LNCaP clone FGC (cell line): ENCODE results near the gene TTF2.

Experiments used
- DNase-seq: peaks from one replicate; pipeline ENCODE4 v3.0.0-alpha.2; 2011; ENCODE audit warnings: low read depth
- H3K4me3 ChIP-seq: 2 replicates; pipeline ENCODE4 v1.5.1; 2011; ENCODE audit warnings: mild to moderate bottlenecking, low read depth, low read length, control low read depth
- CTCF ChIP-seq: IDR thresholded peaks from 2 replicates; pipeline ENCODE4 v1.5.1; 2012; ENCODE audit warnings: mild to moderate bottlenecking; ENCODE audit not compliant: control insufficient read depth, insufficient read depth; ENCODE audit errors: extremely low read depth

The TTF2 gene

DNA sequence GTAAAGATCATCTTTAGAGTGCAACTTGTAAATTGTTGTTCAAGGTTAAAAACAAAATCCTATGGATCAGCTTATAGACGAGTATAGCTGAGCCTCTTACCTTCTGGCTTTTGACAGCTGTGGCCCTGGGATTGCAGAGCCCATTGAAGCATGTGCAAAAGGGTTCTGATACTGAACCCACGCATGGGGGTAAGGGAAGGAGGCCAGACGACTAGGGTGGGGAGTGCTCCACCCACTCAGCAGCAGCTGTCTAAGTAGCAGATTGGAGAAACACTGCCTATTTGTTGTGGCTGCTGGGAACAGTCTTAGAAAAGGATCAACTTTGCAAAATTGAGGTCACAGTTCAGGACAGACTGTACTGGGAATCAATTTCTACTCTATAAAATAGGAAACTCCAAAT lies 42.5 kb upstream of the TTF2 start:
- DNase-seq: no peak
- TF ChIP-seq CTCF: no peak
- H3K4me3 ChIP-seq: no peak overlapping the region

GRCh38 chr1:117020526-117021156 lies 39.5 kb upstream of the TTF2 start:
- TF ChIP-seq CTCF: no peak

DNA sequence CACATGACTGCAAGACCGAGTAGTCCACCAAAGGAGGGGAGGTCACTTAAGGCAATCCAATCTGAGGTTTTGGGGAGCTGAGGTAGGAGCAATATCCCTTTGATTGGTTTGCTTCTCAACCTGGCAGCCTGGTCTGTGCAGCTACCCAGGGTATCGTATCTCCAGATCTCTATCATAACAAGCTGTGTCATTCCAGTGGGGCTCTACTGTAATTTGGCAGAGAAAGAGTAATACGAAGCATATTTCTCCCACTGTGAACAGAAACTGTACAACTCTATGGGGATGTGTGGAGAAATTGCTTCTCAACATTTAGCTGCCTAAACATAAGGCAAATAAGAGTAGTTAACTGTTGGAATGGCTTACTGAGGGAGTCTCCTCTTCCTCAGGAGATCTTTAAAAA lies 38.0 kb upstream of the TTF2 start:
- no peak for TF ChIP-seq CTCF
- DNase-seq: no peak

More at GRCh38 chr1:117020526-117021156, 39.5 kb upstream of the TTF2 start:
- no peak for DNase-seq
- H3K4me3 ChIP-seq: no peak overlapping the region

GRCh38 chr1:117025568-117025967 lies 34.6 kb upstream of the TTF2 start:
- DNase-seq: no peak
- no peak overlapping the region for H3K4me3 ChIP-seq
- no peak for TF ChIP-seq CTCF

More for the DNA sequence above, 38.0 kb upstream of the TTF2 start:
- no peak overlapping the region for H3K4me3 ChIP-seq

- no peak for TF ChIP-seq CTCF
- DNase-seq: peak; percentile 34
Measured at GRCh38 chr1:117026361-117026760, 33.8 kb upstream of the TTF2 start.

GRCh38 chr1:117029685-117030084 lies 30.4 kb upstream of the TTF2 start:
- DNase-seq: no peak
- TF ChIP-seq CTCF: no peak

More at GRCh38 chr1:117026361-117026760, 33.8 kb upstream of the TTF2 start:
- H3K4me3 ChIP-seq: no peak overlapping the region

DNA sequence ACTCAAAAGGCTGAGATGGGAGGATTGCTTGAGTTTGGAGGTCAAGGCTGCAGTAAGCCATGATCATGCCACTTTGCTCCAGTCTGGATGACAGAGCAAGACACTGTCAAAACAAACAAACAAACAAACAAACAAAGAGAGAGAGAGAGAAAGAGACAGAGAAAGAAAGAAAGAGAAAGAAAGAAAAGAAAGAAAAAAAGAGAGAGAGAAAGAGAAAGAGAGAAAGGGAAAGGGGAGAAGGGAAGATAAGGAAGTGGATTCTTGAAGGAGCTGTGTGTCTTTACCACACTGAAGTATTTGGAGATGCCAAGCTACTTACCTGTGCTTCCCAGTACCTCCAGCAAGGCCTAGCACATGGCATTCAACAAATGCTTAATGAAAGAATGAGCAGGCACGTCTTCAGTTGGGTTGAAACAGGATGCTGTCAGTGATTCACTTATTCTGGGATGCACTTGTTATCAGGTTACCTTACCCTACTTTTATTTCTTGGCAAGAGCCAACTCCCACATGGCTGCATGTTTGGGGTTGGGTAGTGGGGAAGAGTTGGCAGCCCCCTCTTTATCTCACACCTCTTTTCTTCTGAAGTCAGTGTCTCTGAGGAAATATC lies 29.8 kb upstream of the TTF2 start:
- TF ChIP-seq CTCF: no peak
- H3K4me3 ChIP-seq: no peak overlapping the region
- no peak for DNase-seq

More at GRCh38 chr1:117029685-117030084, 30.4 kb upstream of the TTF2 start:
- H3K4me3 ChIP-seq: no peak overlapping the region
